Activated CD8-positive, alpha-beta memory T cell treated with anti-CD3 and anti-CD28 coated beads for 36 hours (primary cell): ENCODE measurements around the gene CDC45. TPM values are rescaled to one million over a fixed set of nuclear protein-coding genes. Genes with fewer than 3 reads are reported as not detected.
"Not testable (repeated sequence)": the region's sequence is repeated elsewhere in the genome, so short reads cannot be mapped to it uniquely, and the experiment has no call there.

Source experiments
- CTCF ChIA-PET: fragments of 350-600 bp; sonication (Branson Sonifier 250); formaldehyde crosslinking; loops from one replicate; lab custom pipeline; 2021; ENCODE audit warnings: antibody characterized with exemption; lab: Charles Lee
- POLR2A ChIA-PET: fragments of 350-600 bp; sonication (Branson Sonifier 250); formaldehyde crosslinking; loops from one replicate; lab custom pipeline; 2021; ENCODE audit warnings: antibody characterized with exemption; lab: Charles Lee
- total RNA-seq, 2 experiments: library from RNA; stranded (reverse); gene quantifications; one replicate each; pipeline ENCODE4 v1.2.3, GENCODE V29; 2021

Gene CDC45
- total RNA-seq, 2 experiments from 2014 or later: 114 to 115 TPM

DNA sequence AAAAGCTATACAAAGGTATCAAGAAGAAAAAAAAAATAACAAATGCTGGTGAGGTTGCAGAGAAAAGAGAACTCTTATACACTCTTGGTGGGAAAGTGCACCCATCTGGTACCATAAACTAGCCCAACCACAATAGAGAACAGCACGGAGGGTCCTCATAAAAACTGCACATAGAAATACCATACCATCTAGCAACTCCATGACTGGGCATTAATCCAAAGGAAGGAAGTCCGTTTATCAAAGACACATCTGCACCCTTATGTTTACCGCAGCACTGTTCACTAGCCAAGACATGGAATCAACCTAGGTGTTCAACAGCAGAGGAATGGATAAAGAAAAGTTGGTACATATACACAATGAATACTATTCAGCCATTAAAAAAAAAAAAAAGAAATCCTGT is 55.3 kb downstream of the CDC45 start:
- POLR2A ChIA-PET: no interaction called here
- CTCF ChIA-PET: no interaction called here

- POLR2A ChIA-PET: no interaction called here
- CTCF ChIA-PET: interaction anchor here (0.6 kb wide), 1 partner anchor 15 kb away, joined by 3 read pairs; no protein-coding TSS in a partner anchor
These were observed 56.8 kb downstream of the CDC45 start for GRCh38 chr22:19536564-19536963.

DNA sequence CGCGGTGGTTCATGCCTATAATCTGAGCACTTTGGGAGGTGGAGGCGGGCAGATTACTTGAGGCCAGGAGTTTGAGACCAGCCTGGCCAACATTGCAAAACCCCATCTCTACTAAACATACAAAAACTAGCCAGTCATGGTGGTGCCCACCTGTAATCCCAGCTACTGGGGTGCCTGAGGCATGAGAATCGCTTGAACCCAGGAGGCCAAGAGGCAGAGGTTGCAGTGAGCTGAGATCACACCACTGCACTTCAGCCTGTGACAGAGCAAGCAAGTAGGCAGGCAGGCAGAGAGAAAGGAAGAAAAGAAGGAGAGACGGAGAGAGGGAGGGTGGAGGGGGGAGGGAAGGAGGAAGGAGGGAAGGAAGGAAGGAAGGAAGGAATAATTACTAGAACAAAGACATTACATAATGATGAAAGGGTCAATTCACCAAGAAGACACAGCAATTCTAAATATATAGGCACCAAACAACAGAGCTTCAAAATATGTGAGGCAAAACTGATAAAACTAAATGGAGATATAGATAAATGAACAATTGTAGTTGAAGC is 58.3 kb downstream of the CDC45 start:
- ChIA-PET CTCF (interaction anchor here (0.7 kb wide), 1 partner anchor 141 kb away, joined by 3 read pairs; no protein-coding TSS in a partner anchor), POLR2A (interaction anchor here (0.6 kb wide), 1 partner anchor 240 kb away, joined by 3 read pairs; no protein-coding TSS in a partner anchor)

- CTCF ChIA-PET: no interaction called here
- POLR2A ChIA-PET: no interaction called here
These were observed 60.7 kb downstream of the CDC45 start for GRCh38 chr22:19540394-19540793.

GRCh38 chr22:19543970-19544708 is 64.4 kb downstream of the CDC45 start:
- CTCF ChIA-PET: no interaction called here

DNA sequence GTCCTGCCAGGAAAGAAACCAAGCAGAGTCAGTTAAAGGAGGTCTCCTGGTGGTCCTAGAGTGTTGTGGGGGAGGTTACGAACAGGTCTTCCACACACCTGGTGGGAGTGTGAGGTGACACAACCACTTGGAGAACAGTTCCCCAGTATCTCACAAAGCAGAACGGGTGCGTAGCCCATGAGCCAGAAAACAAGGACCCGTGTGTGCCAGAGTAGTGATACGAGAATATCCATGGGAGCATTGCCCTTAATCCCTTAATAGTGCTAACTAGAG is 66.2 kb downstream of the CDC45 start:
- ChIA-PET POLR2A (interaction anchor here (0.6 kb wide), 1 partner anchor 53 kb away, joined by 4 read pairs; no protein-coding TSS in a partner anchor), CTCF (no interaction called here)

More at GRCh38 chr22:19543970-19544708, 64.4 kb downstream of the CDC45 start:
- POLR2A ChIA-PET: no interaction called here

GRCh38 chr22:19546680-19547079 is 67.0 kb downstream of the CDC45 start:
- ChIA-PET POLR2A (no interaction called here), CTCF (no interaction called here)

DNA sequence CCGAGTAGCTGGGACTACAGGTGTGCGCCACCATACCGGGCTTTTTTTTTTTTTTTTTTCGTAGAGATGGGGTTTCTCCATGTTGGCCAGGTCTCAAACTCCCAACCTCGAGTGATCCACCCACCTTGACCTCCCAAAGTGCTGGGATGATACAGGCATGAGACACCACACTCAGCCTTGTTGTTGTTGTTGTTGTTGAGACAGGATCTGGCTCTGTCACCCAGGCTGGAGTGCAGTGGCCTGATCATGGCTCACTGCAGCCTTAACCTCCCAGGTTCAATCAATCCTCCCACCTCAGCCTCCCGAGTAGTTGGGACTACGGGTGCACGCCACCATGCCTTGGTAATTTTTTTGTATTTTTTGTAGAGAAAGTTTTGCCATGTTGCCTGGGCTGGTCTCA is 67.9 kb downstream of the CDC45 start:
- POLR2A ChIA-PET: no interaction called here
- CTCF ChIA-PET: no interaction called here

DNA sequence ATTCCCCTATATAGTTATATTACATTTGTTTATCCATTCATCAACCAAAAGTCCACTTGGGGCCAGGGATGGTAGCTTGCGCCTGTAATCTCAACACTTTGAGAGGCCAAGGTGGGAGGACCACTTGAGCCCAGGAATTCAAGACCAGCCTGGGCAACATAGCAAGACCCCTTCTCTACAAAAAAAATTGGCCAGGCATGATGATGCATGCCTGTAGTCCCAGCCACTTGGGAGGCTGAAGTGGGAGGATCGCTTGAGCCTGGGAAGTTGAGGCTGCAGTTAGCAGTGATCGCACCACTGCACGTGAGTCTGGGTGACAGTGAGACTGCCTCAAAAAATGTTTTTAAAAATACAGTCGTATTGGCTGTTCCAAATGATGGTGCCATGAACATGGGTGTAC is 68.7 kb downstream of the CDC45 start:
- CTCF ChIA-PET, POLR2A ChIA-PET: not testable (repeated sequence)

DNA sequence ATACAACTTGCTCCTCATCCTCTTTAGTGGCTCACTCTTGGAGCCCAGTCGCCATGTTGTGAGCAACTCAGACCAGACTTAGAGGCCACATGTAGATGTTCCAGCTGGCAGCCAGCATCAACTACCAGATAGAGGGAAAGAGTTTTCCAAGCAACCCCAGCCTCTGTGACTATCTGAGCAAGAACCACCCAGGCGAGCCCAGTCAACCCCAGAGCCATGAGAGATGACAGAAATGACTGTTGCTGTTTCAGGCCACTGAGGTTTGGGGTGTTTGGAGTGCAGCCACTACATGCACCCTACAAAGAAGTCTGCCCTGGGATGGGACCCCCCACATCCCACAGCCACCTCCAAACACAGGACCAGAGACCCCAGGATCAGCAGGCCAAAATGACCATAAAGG is 69.2 kb downstream of the CDC45 start:
- ChIA-PET CTCF (no interaction called here), POLR2A (no interaction called here)

DNA sequence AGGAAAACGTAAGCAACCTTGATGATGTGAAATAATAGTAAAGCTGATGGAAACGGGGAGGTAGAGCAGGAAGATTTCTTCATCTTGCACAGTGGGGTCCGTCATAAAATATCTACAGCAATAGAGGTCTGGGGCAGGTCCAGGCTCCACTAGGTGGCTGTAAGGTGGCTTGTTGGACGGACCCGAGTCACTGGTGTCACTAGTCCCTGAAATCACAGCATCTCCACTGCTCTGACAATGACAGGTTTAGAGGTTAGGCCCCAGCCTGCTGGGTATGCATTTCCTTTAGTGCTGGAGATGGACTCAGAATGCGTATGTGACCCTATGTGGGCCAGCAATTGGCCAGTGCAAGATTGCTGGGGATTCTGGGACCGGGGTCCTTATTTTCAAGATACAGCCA is 69.7 kb downstream of the CDC45 start:
- CTCF ChIA-PET: no interaction called here
- POLR2A ChIA-PET: no interaction called here

DNA sequence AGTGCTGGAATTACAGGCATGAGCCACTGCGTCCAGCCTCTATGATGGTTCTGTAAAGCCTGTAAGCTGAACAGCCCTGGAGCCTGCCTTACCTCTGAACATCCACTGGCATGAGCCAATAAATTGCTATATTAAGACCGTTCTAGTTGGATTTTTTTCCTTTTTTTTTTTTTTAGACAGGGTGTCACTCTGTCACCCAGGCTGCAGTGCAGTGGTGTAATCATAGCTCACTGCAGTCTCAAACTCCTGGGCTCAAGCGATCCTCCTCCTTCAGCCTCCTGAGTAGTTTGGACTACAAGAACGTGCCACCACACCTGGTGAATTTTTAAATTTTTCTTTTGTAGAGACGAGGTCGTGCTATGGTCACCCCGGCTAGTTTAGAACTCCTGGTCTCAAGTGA is 70.7 kb downstream of the CDC45 start:
- POLR2A ChIA-PET: no interaction called here
- CTCF ChIA-PET: no interaction called here

- CTCF ChIA-PET: no interaction called here
- POLR2A ChIA-PET: no interaction called here
These were observed 73.5 kb downstream of the CDC45 start for GRCh38 chr22:19553201-19553600.

DNA sequence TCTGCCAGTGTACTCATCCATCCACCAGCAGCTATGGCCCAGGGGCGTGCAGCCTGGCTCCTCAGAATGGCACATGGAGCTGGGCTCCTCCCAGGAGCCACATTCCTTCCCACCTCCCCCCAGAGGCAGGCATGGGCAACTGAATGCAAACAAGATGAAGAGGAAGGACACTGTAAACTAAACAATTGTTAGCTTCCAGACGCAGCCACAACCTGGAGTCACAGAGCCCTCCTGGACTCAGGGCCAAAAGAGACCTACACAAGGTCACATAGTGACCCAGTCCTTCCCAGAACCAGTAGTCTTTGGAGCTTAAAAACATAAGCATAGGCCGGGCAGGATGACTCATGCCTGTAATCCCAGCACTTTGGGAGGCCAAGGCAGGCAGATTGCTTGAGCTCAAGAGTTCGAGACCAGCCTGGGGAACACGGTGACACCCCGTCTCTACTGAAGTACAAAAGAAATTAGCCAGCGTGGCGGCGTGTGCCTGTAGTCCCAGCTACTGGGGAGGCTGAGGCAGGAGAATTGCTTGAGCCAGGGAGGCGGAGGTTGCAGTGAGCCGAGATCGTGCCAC is 75.2 kb downstream of the CDC45 start:
- ChIA-PET CTCF (no interaction called here), POLR2A (no interaction called here)

GRCh38 chr22:19555651-19556050 is 75.9 kb downstream of the CDC45 start:
- POLR2A ChIA-PET: no interaction called here
- CTCF ChIA-PET: no interaction called here

GRCh38 chr22:19556963-19557545 is 77.3 kb downstream of the CDC45 start:
- CTCF ChIA-PET: no interaction called here

DNA sequence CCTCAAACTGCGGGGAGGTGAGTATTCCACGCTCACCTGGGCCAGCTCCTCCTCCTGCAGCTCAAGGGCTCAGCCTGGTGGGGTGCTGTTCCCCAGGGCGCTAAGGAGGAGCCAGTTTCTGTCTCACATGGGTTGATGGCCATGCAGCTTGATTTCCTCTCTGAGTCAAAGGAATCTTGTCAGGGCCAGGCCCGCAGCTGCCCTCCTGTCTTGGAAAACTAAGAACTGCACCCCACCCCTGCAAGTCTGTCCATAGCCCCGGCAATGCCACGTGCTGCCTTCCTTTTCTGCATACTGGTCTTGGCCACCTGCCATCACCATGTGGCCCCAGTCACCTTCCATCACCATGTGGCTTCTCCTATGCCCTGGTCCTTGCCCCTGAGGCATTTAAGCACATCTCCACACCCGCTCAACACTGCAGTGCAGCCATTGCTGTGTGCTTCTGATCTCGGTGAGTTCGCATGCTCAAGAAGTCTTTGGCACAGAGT is 79.6 kb downstream of the CDC45 start:
- POLR2A ChIA-PET: no interaction called here
- CTCF ChIA-PET: interaction anchor here (1.0 kb wide), 1 partner anchor 20 kb away, joined by 3 read pairs; no protein-coding TSS in a partner anchor

More at GRCh38 chr22:19556963-19557545, 77.3 kb downstream of the CDC45 start:
- POLR2A ChIA-PET: no interaction called here

- CTCF ChIA-PET: no interaction called here
- POLR2A ChIA-PET: no interaction called here
These were observed 80.2 kb downstream of the CDC45 start for GRCh38 chr22:19559956-19560355.

DNA sequence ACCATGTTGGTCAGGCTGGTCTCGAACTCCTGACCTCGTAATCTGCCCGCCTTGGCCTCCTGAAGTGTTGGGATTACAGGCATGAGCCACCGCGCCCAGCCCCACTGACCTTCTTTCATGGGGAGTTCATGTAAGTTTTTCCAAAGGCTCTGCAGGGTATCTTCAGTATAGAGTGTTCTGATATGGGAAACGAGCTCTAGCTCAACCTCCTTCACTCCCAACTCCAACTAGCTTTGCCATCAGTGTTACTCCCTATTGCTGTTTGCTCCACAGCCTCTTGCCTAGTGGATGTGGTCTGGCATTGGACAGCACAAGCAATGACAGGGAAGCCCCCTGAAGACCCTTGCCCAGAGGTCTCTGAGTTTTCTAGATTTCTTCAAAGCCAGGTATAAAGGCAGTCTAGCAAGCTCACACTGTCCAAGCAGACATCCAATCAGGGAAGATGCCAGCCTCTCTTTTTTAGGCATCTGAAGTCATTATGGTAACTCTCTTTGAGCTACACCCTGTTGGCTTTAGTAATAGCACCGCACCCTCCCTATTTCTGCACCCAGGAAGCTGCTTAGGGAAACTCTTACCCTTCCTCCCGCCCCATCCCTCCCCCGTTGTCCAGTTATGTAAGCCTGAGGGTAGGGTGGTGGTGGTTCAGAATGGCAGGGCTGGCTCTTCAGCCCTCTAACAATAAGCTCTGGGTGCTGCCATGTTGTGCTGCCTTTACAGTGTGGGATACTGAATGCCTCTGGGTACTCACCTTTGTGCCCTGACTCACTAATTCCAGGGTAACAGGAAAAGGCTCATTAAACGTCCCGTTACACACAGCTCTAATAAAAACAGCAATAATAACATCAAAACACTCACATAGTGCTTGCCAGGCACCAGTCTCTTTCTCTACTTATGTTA is 85.9 kb downstream of the CDC45 start:
- CTCF ChIA-PET: no interaction called here
- POLR2A ChIA-PET: no interaction called here
